GM12873 (cell line): Measurements from ENCODE around the gene ITGB4.

Experiments used
- CTCF ChIP-seq: IDR thresholded peaks from 2 replicates; pipeline ENCODE4 v1.5.1; 2012; ENCODE audit warnings: low read depth, mild to moderate bottlenecking, moderate library complexity, low read length, control low read depth; ENCODE audit not compliant: insufficient read depth; ENCODE audit errors: missing control alignments

ITGB4 gene

DNA sequence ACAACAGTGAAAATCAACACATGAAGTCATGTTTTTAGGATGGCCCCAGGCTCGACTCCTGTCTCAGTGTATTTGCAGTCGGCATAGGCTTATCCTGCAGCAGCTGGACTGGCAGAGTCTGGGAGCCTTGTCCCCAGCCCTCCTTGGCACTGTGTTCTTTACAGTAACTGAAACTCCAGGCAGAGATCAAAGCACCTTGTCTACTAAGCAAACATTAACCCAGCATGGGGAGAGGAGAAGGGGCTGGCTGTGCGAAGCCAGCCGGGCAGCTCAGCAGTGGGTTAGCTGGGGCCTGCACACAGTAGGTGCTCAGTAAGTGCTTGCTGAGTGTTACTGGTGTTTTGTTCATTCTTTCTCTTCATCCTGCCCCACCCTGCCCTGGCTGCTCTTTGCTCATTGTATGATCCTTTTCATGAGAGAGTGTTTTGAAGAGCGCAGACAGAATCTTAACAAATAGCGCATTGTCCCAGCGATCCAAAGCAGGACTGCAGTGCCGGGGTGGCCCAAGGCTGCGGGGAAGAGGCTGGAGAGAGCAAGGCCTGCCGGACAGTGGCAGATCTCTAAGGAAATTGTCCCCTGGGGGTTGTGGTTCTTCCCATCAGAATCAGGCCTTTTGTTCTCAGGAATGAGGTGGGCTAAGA, 23.5 kb upstream of the ITGB4 start:
- no peak for TF ChIP-seq CTCF

- no peak for TF ChIP-seq CTCF
These were observed 22.6 kb upstream of the ITGB4 start for GRCh38 chr17:75698659-75699058.

DNA sequence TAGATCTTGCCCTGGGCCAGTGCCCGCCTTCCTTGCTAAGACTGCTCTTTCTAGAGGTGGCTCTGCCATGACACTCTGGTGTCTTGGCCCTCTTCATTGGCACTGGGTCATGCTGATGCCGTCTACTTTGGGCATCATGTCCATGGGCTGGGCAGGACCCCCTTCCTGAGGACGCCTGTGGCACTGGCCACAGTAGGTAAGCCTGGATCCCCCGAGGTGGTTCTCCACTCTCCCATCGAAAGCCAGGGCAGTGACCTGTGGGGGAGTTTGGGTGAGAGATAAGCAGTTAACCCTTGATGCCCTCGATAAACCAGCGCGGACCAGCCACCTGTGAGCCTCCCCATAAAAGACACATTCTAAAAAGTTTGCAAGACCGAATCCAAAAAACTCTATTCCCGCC, 20.0 kb upstream of the ITGB4 start:
- TF ChIP-seq CTCF, result no peak

DNA sequence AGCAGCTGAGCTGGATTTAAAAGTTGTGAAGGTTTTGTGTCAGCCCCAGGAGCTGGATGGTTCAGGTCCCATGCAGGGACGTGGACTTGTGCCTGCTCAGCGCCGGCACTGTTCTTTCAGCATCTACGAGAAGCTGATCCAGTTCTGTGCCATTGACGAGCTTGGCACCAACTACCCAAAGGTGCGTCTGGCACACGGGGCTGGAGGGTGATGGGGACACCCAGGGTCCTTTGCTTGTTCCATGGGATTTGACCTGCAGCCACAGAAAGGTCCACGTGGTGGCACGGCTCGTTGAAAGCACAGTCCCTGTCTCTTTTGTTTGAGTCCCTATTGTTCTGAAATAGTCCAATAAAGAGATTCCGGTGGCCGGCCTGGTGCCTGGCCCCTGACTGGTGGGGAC, 18.1 kb upstream of the ITGB4 start:
- no peak for TF ChIP-seq CTCF

- no peak for TF ChIP-seq CTCF
These were observed 17.7 kb upstream of the ITGB4 start for GRCh38 chr17:75703591-75703990.

DNA sequence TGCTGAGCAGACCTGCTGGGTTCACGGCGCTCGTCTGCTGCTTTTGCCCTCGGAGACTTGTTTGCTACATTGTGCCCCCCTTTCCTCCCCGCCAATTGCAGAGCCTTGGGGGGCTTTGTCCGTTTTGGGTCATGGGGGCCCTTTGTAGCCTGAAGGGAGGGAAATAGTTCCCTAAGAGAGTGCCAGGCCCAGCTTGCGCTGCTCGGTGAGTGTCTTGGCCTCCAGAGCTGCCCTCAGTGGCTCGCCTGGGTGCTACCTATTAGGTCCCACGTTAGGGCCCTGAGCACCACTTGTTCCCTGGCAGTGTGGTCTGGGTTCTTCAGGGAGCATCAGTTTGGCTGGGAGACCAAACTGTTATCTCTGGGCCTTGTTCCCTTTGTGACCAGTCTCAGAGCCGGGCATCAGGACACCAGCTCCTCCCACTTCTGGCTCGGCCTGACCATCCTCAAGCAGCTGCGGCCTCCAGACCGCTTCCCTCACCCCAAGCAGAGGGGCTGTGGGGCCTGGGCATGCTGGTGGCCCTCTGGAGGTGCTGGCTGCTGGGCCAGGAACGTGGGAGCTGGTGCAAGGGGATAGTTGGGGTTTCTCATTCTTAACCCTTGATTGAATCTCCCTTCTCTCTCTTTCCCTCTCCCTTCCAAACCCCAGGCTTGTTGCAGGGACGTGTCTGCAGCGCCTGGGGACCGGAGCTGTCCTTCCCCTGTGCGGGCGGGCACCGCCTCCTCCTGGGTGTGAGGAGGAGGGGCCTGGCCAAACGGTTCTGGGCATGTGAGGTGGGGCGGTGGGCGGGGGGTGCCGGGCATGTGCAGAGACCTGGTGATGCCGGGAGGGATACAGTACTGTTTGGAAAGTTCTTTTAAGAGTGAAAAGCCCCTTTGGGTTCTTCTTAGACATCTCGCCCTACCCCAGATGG, 16.0 kb upstream of the ITGB4 start:
- no peak for TF ChIP-seq CTCF

- TF ChIP-seq CTCF, result no peak
These were observed 15.1 kb upstream of the ITGB4 start for GRCh38 chr17:75706042-75706728.
